Thyroid gland (tissue), 4 donors: Measurements from ENCODE around the gene SORCS2. TPM values are rescaled to one million over a fixed set of nuclear protein-coding genes. Genes with fewer than 3 reads are reported as not detected.

Source experiments
- DNase-seq, 2 donors: peaks; one replicate each; pipeline ENCODE4 v3.0.0-alpha.2; 2019
- H3K27ac ChIP-seq, 3 donors: fragments of 200-600 bp; sonication (generic); 1 replicate in 2 of 3; 2 replicates in 1 of 3; pipeline ENCODE4 v1.5.1; 2016 to 2019; ENCODE audit warnings: mild to moderate bottlenecking in 1 of 3, moderate library complexity in 1 of 3
- H3K27me3 ChIP-seq: fragments of 200-600 bp; sonication (generic); one replicate; pipeline ENCODE4 v1.5.1; 2019
- H3K36me3 ChIP-seq, 2 donors: fragments of 200-600 bp; sonication (generic); one replicate each; pipeline ENCODE4 v1.5.1; 2016 to 2019
- H3K4me1 ChIP-seq, 2 donors: fragments of 200-600 bp; sonication (generic); one replicate each; pipeline ENCODE4 v1.5.1; 2017 to 2019
- H3K4me3 ChIP-seq, 3 donors: fragments of 200-600 bp; sonication (generic); replicated peaks in 1 of 3; 1 replicate in 2 of 3; 2 replicates in 1 of 3; pipeline ENCODE4 v1.5.1; 2016; ENCODE audit warnings: mild to moderate bottlenecking in 1 of 3
- H3K9me3 ChIP-seq: fragments of 200-600 bp; sonication (generic); one replicate; pipeline ENCODE4 v1.5.1; 2017
- POLR2A ChIP-seq, 2 donors: fragments of 450-650 bp; IDR thresholded peaks; one replicate each; pipeline ENCODE4 v1.6.1; 2017; ENCODE audit warnings: antibody characterized with exemption in 2 of 2, mild to moderate bottlenecking in 2 of 2, moderate library complexity in 1 of 2
- WGBS, 2 donors: methylation state at CpG; one replicate each; pipeline ENCODE4 v1.1.5; 2017; 5-methylcytosine and 5-hydroxymethylcytosine counted together
- intact Hi-C: fragments of 100-400 bp; cut with DNase I; formaldehyde crosslinking; loops from one replicate; pipeline ENCODE4 v1.15.1; 2023
- total RNA-seq, 4 donors: library from RNA; depleted of rRNA; stranded (reverse); fragments of >200 nt; gene quantifications; one replicate each; pipeline ENCODE4 v1.2.3, GENCODE V29; 2016
- TF ChIP-seq, protein P1 (sequence below), 6 experiments: fragments of 200-600 bp in 3 of 6; fragments of 450-650 bp in 3 of 6; sonication (generic) in 3 of 6; IDR thresholded peaks; one replicate each; pipeline ENCODE4 v1.5.1; 2016 to 2019; ENCODE audit warnings: antibody characterized with exemption in 6 of 6, mild to moderate bottlenecking in 2 of 6, inconsistent platforms in 1 of 6, moderate library complexity in 1 of 6

The SORCS2 gene
- total RNA-seq, 4 donors from 2014 or later = 1.7 to 13.6 (median 3.6) TPM

DNA sequence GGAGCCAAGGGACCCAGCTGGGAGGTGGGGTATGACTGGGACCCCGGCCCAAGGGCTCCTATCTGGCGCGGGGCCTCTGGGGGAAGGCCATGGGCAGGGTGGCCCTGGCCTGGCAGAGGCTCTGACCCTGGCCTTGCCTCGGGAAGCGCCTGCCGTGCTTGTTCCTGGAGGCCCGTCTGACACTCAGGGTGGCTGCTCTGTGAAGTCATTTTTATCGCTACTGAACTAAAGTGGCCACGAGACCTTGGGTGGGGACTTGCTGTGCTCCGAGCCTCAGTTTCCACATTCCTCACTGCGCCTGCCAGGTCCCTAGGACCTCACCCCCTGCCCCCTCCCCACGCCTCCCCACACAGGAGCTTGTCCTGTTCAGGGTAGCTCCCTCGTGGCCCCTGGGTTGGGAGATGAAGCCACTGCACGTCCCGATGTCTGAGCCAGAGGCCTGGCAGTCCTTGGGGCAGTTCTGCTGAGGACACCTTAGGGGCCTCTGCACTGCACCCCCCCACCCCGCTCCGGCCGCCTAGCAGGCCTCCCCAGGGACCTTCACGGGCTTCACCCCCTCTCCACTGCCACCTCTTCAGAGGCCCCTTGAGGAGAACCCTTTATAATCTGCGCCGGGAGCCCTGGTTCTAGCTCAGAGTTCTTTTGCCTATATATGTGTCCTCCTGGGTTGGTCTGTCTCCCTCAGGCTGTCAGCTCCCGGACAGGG, 639 bp upstream of the SORCS2 start:
- Histone ChIP-seq H3K27ac (no peak overlapping the region), H3K4me3 (no peak overlapping the region), H3K4me1 (peaks cover 20 to 36% of the 10 kb centered on the region in 2 donors), H3K27me3 (no peaks in the 10 kb centered on the region), H3K36me3 (no peaks in the 10 kb centered on the region), H3K9me3 (no peaks in the 10 kb centered on the region)
- 54 to 60% methylated on average over 16 to 19 of the region's 22 CpGs for WGBS, 2 donors
- no peak for DNase-seq
- intact Hi-C loops = loop anchor here (5.0 kb wide), 4 partner anchors 106 to 611 kb away; no protein-coding TSS in a partner anchor
- TF ChIP-seq, protein P1, sequence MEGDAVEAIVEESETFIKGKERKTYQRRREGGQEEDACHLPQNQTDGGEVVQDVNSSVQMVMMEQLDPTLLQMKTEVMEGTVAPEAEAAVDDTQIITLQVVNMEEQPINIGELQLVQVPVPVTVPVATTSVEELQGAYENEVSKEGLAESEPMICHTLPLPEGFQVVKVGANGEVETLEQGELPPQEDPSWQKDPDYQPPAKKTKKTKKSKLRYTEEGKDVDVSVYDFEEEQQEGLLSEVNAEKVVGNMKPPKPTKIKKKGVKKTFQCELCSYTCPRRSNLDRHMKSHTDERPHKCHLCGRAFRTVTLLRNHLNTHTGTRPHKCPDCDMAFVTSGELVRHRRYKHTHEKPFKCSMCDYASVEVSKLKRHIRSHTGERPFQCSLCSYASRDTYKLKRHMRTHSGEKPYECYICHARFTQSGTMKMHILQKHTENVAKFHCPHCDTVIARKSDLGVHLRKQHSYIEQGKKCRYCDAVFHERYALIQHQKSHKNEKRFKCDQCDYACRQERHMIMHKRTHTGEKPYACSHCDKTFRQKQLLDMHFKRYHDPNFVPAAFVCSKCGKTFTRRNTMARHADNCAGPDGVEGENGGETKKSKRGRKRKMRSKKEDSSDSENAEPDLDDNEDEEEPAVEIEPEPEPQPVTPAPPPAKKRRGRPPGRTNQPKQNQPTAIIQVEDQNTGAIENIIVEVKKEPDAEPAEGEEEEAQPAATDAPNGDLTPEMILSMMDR (IDR thresholded peaks at IDR 0.05) = no peak
- TF ChIP-seq POLR2A (IDR thresholded peaks at IDR 0.05) = no peak

GRCh38 chr4:7193030-7193958, 956 bp downstream of the SORCS2 start:
- peak; percentile 55 to 68 for DNase-seq
- WGBS, 2 donors = 0 to 3% methylated on average over 1 to 26 of the region's 62 CpGs

GRCh38 chr4:7194251-7195140, 2.2 kb downstream of the SORCS2 start:
- DNase-seq = peak; percentile 80 to 85
- Histone ChIP-seq H3K4me3 (no peak overlapping the region), H3K27me3 (no peaks in the 10 kb centered on the region), H3K36me3 (no peaks in the 10 kb centered on the region), H3K4me1 (peaks cover 20 to 38% of the 10 kb centered on the region in 2 donors), H3K27ac (no peak overlapping the region), H3K9me3 (no peaks in the 10 kb centered on the region)
- no peak for TF ChIP-seq POLR2A (IDR thresholded peaks at IDR 0.05)
- TF ChIP-seq, protein P1 (IDR thresholded peaks at IDR 0.05) = peak in 5 of 6 experiments; percentile 40 to 66 (median 60)
- WGBS, 2 donors = 33 to 51% methylated on average over 5 to 6 of the region's 6 CpGs
- intact Hi-C loops = loop anchor here (5.0 kb wide), 4 partner anchors 103 to 608 kb away; no protein-coding TSS in a partner anchor

More at GRCh38 chr4:7193030-7193958, 956 bp downstream of the SORCS2 start:
- intact Hi-C loops = loop anchor here (5.0 kb wide), 4 partner anchors 104 to 609 kb away; no protein-coding TSS in a partner anchor
- no peak overlapping the region for H3K27ac ChIP-seq
- H3K4me1 ChIP-seq = peaks cover 20 to 38% of the 10 kb centered on the region in 2 donors
- H3K4me3 ChIP-seq = peak overlapping the region in 1 of 3 donors; percentile 37
- H3K27me3 ChIP-seq = no peaks in the 10 kb centered on the region
- H3K36me3 ChIP-seq = no peaks in the 10 kb centered on the region
- TF ChIP-seq, protein P1 (IDR thresholded peaks at IDR 0.05) = no peak
- no peak for TF ChIP-seq POLR2A (IDR thresholded peaks at IDR 0.05)
- no peaks in the 10 kb centered on the region for H3K9me3 ChIP-seq

DNA sequence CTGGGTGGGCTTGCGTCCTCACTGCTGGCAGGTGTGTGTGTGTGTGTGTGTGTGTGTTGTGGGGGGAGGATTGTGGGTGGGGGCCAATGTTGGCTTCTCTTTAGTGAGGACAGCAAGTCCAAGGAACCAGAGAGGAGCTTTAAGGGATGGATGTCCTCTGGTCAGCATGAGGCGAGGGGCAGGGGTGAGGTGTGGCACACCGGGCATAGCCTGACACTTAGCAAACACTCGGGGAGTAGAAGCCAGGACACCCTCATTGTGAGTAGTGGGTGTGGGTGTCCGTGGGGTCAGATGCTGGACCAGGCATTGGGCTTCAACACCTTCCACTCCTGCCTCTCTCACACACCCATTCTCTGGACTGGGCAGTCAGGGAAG, 2.8 kb downstream of the SORCS2 start:
- Histone ChIP-seq H3K36me3 (no peaks in the 10 kb centered on the region), H3K9me3 (no peaks in the 10 kb centered on the region), H3K27me3 (no peaks in the 10 kb centered on the region), H3K4me1 (peaks cover 20 to 38% of the 10 kb centered on the region in 2 donors), H3K4me3 (no peak overlapping the region), H3K27ac (no peak overlapping the region)
- 87% methylated on average over 4 to 5 of the region's 5 CpGs for WGBS, 2 donors
- intact Hi-C loops = no loop called here
- DNase-seq = no peak
- TF ChIP-seq, protein P1 (IDR thresholded peaks at IDR 0.05) = no peak
- TF ChIP-seq POLR2A (IDR thresholded peaks at IDR 0.05) = no peak
